Smooth muscle cell of the umbilical artery (primary cell): ENCODE data around the gene PRR5. TPM values are rescaled to one million over a fixed set of nuclear protein-coding genes. Genes with fewer than 3 reads are reported as not detected.

Experiments
- total RNA-seq: library from RNA; depleted of rRNA; stranded (reverse); fragments of >200 nt; gene quantifications from 2 replicates; pipeline ENCODE4 v1.2.3, GENCODE V29; 2014

The PRR5 gene, protein sequence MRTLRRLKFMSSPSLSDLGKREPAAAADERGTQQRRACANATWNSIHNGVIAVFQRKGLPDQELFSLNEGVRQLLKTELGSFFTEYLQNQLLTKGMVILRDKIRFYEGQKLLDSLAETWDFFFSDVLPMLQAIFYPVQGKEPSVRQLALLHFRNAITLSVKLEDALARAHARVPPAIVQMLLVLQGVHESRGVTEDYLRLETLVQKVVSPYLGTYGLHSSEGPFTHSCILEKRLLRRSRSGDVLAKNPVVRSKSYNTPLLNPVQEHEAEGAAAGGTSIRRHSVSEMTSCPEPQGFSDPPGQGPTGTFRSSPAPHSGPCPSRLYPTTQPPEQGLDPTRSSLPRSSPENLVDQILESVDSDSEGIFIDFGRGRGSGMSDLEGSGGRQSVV
- 14.3 and 16.3 TPM in 2 replicates for total RNA-seq

DNA sequence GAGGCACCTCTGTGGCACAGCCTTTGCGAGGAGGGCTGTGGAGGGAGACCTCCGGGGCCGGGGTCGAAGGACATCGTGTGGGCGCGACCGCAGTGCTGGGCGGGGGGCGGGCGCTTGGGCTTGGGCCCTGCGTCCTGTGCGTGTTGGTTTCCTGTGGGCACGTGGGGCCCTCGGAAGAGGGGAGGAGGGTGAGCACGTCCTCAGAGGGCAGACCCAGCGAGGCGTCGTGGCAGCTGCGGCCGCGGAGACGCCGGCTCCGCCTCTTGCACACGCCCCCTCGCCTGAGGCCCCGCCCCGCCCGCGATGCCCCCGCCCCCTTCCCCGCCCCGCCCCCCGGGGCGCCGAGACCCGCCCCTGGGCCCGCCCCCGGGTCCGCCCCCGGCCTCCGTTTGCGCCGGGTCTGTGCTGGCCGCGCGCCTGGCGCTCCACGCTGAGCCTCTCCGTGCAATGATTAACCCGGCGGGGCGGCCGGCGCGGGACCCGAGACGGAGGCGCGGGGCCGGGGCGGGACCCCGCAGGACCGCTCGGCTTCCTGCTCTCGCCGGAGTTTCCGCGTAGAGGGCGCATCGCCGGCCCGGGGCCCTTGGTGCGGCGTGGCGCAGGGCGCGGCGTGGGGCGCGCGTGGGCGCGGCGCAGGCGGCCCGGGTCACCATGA, at the start of gene PRR5:
Gene PRR5 (plus strand): TSS at position 381 of the 655 bp plus-strand sequence. CDS start 271 bp downstream, at position 652.

DNA sequence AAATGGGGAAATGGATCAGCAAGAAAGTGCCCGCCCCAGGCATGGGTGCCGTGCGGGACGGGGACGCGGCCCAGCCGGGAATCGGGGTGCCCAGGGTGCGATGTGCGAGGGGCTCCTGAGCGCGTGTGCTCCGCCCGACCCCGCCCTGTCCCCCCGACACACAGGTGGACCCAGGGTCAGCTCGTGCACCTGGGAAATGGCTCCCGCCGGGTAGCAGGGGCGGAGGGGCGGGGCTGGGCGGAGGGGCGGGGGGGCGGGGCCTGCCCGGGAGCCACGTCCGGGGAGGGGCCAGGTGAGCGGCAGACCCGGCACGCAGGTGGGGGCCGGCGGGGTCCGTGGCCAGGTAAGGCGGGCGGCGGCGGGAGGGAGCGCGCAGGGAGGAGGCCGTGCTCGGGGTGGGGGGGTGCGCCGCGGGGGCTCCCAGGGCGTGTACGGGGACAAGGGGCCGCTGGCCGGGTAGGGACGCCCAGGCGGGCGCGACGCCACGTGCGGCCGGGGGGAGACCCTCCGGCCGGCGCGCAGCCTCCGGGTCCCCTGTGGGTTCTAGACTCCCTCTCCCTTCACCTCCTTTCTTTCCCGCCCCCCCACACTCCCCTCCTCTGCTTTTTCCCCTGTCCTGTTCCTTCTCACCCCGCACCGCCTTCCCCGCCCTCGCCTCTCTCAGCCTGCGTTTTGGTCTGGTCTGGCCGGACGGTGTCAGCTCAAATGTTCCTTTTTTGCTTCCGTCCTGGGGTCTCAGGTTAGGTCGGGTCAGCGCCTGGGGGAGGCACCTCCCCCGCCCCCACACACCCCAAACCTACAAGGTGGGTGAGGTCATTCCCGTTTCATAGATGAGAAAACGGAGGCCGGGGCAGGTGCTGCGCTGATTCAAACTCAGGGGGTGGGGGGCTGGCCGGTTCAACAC, 50.5 kb downstream of the PRR5 start, which contains the start of gene ARHGAP8:
Gene ARHGAP8 (plus strand): TSS at position 291 of the 904 bp plus-strand sequence. CDS start 33,953 bp downstream, outside the sequence.

Other genes with a start within 250 kb of the PRR5 start
- 20.8 and 29.5 TPM in 2 replicates for gene RTL6, start 204.0 kb upstream of the PRR5 start, total RNA-seq
- 0.37 TPM in 1 of 2 replicates, not detected in the other for gene ARHGAP8, start 50.4 kb downstream of the PRR5 start, total RNA-seq